Measurements from ENCODE around the gene CCDC28B. TPM values are rescaled to one million over a fixed set of nuclear protein-coding genes. Genes with fewer than 3 reads are reported as not detected.

CCDC28B gene
- total RNA-seq, 1 experiment from 2014 or later: 57.8 TPM

DNA sequence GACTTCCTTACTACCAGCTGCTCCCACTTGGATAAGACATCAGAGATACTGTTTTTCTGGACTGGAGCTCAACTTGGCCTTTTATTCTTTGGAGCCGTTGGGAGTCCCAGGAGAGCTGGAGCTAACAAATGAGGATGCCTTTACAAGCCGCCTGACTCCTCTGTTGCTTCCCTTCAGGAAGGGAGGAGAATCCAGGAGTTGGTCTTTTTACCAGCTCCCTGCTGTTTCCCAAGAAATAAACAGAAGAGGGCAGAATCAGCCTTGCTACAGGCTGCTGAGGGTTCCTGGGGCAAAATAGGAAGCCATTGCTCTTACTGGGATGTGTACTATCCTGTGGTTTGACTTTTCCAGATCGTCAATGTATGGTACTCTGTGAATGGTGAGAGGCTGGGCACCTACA lies 23.3 kb downstream of the CCDC28B start:
- H3K36me3 ChIP-seq (replicated peaks; ENCODE audit: control insufficient read depth, insufficient read depth, low read length): peaks cover 32% of the 10 kb centered on the region
- no peak overlapping the region for H3K4me3 ChIP-seq (ENCODE audit: insufficient read depth, low read depth, low read length)
- H3K27me3 ChIP-seq (ENCODE audit: control insufficient read depth, insufficient read depth, low read length): no peaks in the 10 kb centered on the region
- no peak for DNase-seq

GRCh38 chr1:32224285-32224684 lies 23.9 kb downstream of the CCDC28B start:
- Histone ChIP-seq H3K27me3 (ENCODE audit: control insufficient read depth, insufficient read depth, low read length) (no peaks in the 10 kb centered on the region), H3K36me3 (replicated peaks; ENCODE audit: control insufficient read depth, insufficient read depth, low read length) (peaks cover 36% of the 10 kb centered on the region), H3K4me3 (ENCODE audit: insufficient read depth, low read depth, low read length) (no peak overlapping the region)
- DNase-seq: no peak

DNA sequence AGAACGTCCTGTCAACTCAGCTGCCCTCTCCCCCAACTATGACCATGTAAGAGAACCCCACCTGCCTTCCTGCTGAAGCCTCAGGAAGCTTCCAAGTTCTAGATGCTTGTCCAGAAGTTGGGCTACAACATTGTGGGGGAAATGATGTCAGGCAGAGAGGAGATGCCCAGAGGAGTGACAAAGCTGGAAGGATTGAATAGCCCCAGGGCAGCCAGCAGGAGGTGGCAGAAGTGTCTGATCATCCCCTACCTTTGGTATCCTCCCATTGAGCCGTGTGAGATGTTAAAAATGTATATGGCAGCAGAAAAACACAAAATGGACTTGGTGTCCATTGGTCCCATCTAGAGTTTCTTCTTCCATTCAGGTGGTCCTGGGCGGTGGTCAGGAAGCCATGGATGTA lies 28.4 kb downstream of the CCDC28B start:
- H3K4me3 ChIP-seq (ENCODE audit: insufficient read depth, low read depth, low read length): no peak overlapping the region
- no peaks in the 10 kb centered on the region for H3K27me3 ChIP-seq (ENCODE audit: control insufficient read depth, insufficient read depth, low read length)
- H3K36me3 ChIP-seq (replicated peaks; ENCODE audit: control insufficient read depth, insufficient read depth, low read length): peaks cover 40% of the 10 kb centered on the region
- no peak for DNase-seq

DNA sequence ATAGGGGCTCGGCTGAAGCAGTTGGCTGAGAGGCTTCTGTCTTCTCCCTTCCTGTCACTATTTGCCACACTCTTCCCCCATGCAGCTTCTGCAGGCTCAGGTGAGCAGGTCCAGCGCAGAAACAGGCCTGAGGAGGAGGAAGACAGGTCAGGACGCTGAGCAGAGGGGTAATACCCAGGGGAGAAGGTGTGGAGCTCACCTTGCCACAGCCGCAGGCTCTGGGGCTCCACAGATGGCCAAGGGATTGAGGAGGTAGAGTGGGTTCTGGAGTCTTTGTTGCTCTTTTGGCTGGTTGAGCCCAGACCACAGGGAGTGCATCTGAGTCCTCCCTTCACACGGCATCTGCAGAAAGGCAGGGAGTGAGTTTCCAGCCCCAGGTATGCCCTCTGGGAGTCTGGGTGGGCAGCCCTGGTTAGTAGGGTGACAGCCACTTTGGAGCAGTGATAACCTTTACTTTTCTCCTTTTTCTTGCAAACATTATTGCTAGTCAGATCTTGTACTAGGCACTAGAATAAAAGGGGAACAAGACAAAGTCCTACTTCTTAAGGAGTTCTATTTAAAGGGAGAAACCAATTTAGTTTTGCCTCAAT lies 31.5 kb downstream of the CCDC28B start:
- no peak overlapping the region for H3K4me3 ChIP-seq (ENCODE audit: insufficient read depth, low read depth, low read length)
- no peaks in the 10 kb centered on the region for H3K27me3 ChIP-seq (ENCODE audit: control insufficient read depth, insufficient read depth, low read length)
- DNase-seq: no peak
- peaks cover 27% of the 10 kb centered on the region for H3K36me3 ChIP-seq (replicated peaks; ENCODE audit: control insufficient read depth, insufficient read depth, low read length)

GRCh38 chr1:32232558-32233304 lies 32.3 kb downstream of the CCDC28B start:
- H3K27me3 ChIP-seq (ENCODE audit: control insufficient read depth, insufficient read depth, low read length): no peaks in the 10 kb centered on the region
- H3K36me3 ChIP-seq (replicated peaks; ENCODE audit: control insufficient read depth, insufficient read depth, low read length): peaks cover 23% of the 10 kb centered on the region

DNA sequence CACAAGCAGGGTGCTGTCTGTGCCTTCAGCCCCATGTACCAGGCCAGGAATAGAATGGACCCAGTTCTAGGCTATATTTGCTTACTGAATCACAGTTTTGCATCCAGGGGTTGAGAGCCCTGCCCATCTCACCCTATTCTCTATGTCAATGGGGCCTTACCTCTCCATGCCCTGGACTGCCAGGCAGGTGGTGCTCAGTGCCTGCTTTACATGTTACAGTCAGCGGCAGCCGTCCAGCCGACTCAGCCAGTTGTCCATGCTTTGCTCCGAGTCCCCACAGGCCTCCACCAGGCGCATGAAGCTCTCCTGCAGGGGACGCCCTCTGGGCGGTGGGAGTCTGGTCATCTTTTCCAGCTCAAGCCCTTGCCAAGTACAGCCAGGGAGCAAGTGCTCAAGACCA lies 34.4 kb downstream of the CCDC28B start:
- DNase-seq: peak; percentile 49
- Histone ChIP-seq H3K27me3 (ENCODE audit: control insufficient read depth, insufficient read depth, low read length) (no peaks in the 10 kb centered on the region), H3K4me3 (ENCODE audit: insufficient read depth, low read depth, low read length) (no peak overlapping the region), H3K36me3 (replicated peaks; ENCODE audit: control insufficient read depth, insufficient read depth, low read length) (peaks cover 11% of the 10 kb centered on the region)

More at GRCh38 chr1:32232558-32233304, 32.3 kb downstream of the CCDC28B start:
- no peak overlapping the region for H3K4me3 ChIP-seq (ENCODE audit: insufficient read depth, low read depth, low read length)
- DNase-seq: no peak

DNA sequence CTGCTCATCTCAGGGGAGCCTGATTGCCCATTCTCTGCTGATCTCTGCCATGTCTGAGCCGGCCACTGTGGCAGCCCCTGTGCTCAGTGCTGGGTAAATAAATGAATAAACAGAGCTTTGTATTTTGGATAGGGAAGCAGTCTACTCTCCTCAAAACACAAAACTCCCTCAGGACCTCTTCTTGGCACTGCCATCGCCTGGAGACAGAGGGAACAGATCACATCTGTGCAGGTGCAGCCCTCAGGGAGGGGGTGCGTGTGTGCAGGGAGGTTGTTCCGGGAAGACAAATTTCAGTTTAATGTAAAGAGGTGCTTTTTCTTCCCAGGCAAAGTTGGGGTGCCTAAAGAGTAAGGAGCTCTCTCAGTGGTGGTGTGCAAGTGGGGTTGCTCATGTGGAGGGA lies 38.9 kb downstream of the CCDC28B start:
- peaks cover 3% of the 10 kb centered on the region for H3K36me3 ChIP-seq (replicated peaks; ENCODE audit: control insufficient read depth, insufficient read depth, low read length)
- peaks cover 5% of the 10 kb centered on the region; the same call in 1 of the 2 replicates for H3K27me3 ChIP-seq (ENCODE audit: control insufficient read depth, insufficient read depth, low read length)
- peak; percentile 66 for DNase-seq
- H3K4me3 ChIP-seq (ENCODE audit: insufficient read depth, low read depth, low read length): peak overlapping the region; percentile 70

GRCh38 chr1:32239790-32240139 lies 39.4 kb downstream of the CCDC28B start:
- peaks cover 1% of the 10 kb centered on the region for H3K36me3 ChIP-seq (replicated peaks; ENCODE audit: control insufficient read depth, insufficient read depth, low read length)
- H3K4me3 ChIP-seq (ENCODE audit: insufficient read depth, low read depth, low read length): peak overlapping the region; percentile 70
- H3K27me3 ChIP-seq (ENCODE audit: control insufficient read depth, insufficient read depth, low read length): peaks cover 5% of the 10 kb centered on the region; the same call in 1 of the 2 replicates
- no peak for DNase-seq

DNA sequence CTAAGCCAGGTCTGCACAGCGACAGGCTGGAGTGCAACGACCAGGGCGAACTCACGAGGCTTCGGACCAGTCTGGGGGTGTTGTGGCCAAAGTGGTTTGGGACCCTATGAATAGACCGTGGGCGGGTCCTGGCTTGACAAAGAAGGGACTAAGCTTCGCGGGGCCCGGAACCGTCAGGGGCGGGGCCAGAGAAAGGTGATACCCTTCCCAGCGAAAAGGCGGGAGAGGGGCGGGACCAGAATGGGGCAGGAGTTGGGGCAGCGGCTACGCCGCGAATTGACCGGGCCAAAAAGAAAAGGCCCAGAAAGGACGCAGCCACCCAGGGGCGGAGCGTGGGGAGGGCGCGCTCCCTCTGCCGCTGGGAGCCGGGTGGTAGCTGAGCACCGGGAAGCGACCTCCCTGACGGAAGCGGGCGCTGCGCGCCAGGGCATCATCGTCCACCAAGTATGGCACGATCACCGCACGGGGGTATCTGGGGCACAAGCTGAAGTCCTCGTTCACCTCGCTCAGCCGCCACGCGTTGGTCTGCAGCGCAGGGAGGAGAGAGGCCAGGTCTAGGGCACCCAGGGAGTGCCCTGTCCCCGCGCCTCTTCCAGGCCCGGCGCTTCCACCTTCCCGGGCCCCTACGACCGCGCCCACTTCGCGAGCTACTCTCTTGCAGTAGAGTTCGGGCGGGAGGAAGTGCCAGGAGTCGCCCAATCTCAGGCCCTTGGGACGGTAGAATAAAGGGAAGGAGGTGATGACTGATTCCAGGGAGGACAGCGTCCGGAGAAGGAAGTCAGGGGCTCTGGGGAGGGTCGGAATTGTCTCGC lies 40.0 kb downstream of the CCDC28B start:
- peaks cover 1% of the 10 kb centered on the region; the same call in 1 of the 2 replicates for H3K36me3 ChIP-seq (replicated peaks; ENCODE audit: control insufficient read depth, insufficient read depth, low read length)
- DNase-seq: peak; percentile 97
- peak overlapping the region; percentile 70 for H3K4me3 ChIP-seq (ENCODE audit: insufficient read depth, low read depth, low read length)
- peaks cover 5% of the 10 kb centered on the region; the same call in 1 of the 2 replicates for H3K27me3 ChIP-seq (ENCODE audit: control insufficient read depth, insufficient read depth, low read length)

GRCh38 chr1:32241001-32241763 lies 40.8 kb downstream of the CCDC28B start:
- DNase-seq: peak; percentile 88
- Histone ChIP-seq H3K4me3 (ENCODE audit: insufficient read depth, low read depth, low read length) (peak overlapping the region; percentile 70), H3K36me3 (replicated peaks; ENCODE audit: control insufficient read depth, insufficient read depth, low read length) (peaks cover under 1% of the 10 kb centered on the region; the same call in 1 of the 2 replicates), H3K27me3 (ENCODE audit: control insufficient read depth, insufficient read depth, low read length) (peaks cover 5% of the 10 kb centered on the region; the same call in 1 of the 2 replicates)

DNA sequence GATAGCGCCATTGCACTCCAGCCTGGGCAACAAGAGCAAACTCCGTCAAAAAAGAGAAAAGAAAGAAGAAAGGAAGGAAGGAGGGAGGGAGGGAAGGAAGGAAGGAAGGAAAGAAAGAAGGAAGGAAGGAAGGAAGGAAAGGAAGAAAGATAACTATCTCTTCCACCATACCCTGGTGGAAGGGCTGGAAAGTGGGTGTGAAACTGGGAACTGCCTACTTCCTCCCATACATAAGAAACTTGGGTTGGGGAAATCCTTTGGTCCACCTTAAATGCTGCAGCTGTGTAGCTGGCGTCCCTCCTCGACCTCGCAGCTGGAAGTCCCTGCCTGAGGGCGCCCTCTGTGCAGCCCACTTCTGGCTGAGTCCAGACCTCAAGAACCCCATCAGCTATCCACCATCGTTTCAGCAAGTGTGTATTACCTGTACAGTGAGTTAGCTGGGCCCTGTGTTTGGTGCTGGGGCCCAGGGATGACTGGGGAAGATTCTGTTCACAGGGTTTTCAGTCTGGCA lies 42.0 kb downstream of the CCDC28B start:
- Histone ChIP-seq H3K36me3 (replicated peaks; ENCODE audit: control insufficient read depth, insufficient read depth, low read length) (no peaks in the 10 kb centered on the region), H3K4me3 (ENCODE audit: insufficient read depth, low read depth, low read length) (no peak overlapping the region), H3K27me3 (ENCODE audit: control insufficient read depth, insufficient read depth, low read length) (peaks cover 5% of the 10 kb centered on the region; the same call in 1 of the 2 replicates)
- DNase-seq: peak; percentile 52

DNA sequence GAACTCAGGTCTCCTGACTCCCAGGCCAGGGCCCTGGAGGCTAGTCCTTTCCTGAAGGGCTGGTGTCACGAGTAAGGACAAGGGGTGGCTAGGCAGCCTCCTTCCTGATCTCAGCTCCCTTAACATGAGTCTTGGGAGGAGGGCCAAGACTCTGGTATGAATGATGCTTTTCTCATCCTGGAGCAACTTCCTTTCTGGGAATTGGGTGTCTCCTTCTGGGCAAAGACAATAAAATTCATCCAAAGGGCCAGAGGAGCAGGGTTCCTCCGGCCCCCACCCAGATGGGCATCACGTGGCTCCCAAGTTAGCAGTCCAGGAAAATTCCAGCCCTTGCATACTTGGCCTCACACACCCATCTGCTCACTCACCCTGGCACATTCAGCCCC lies 46.5 kb downstream of the CCDC28B start, which contains the start of gene FAM167B:
Gene FAM167B (plus strand): TSS at position 335 of the 386 bp plus-strand sequence. CDS start 200 bp downstream, outside the sequence.
- Histone ChIP-seq H3K36me3 (replicated peaks; ENCODE audit: control insufficient read depth, insufficient read depth, low read length) (no peaks in the 10 kb centered on the region), H3K27me3 (ENCODE audit: control insufficient read depth, insufficient read depth, low read length) (no peaks in the 10 kb centered on the region), H3K4me3 (ENCODE audit: insufficient read depth, low read depth, low read length) (no peak within 1 kb of the TSS)
- DNase-seq: peak; percentile 21

GRCh38 chr1:32247452-32247851 lies 47.1 kb downstream of the CCDC28B start:
- DNase-seq: peak; percentile 24
- no peaks in the 10 kb centered on the region for H3K27me3 ChIP-seq (ENCODE audit: control insufficient read depth, insufficient read depth, low read length)
- H3K4me3 ChIP-seq (ENCODE audit: insufficient read depth, low read depth, low read length): no peak overlapping the region
- no peaks in the 10 kb centered on the region for H3K36me3 ChIP-seq (replicated peaks; ENCODE audit: control insufficient read depth, insufficient read depth, low read length)

Measured in H7 (cell line).